ENCODE measurements around the gene PTPRS.

- TF ChIP-seq ZNF561 (tag by site-specific recombination; IDR thresholded peaks at IDR 0.05; ENCODE audit: borderline replicate concordance) (no peak), ZNF560 (tag by site-specific recombination; IDR thresholded peaks at IDR 0.05; ENCODE audit: borderline replicate concordance) (no peak), ZNF23 (tag by site-specific recombination; IDR thresholded peaks at IDR 0.05; ENCODE audit: borderline replicate concordance) (no peak)
Measured at GRCh38 chr19:5296457-5297271, 43.9 kb downstream of the PTPRS start.
